ENCODE results near the gene ENTREP3.

Gene ENTREP3

GRCh38 chr1:155198547-155198906 is 56.8 kb downstream of the ENTREP3 start:
- DNase-seq (ENCODE audit: low spot score), result no peak

- no peak for DNase-seq (ENCODE audit: low spot score)
Observed at GRCh38 chr1:155197901-155198546, 57.3 kb downstream of the ENTREP3 start.
